Neural cell (in vitro differentiated cells): ENCODE results near the gene DIDO1.

Source experiments
- EP300 ChIP-seq: fragments of 450-650 bp; conservative IDR thresholded peaks from 2 replicates; pipeline ENCODE4 v1.6.1; 2014; ENCODE audit warnings: antibody characterized with exemption, mild to moderate bottlenecking, moderate library complexity; ENCODE audit not compliant: poor library complexity, severe bottlenecking
- EZH2 ChIP-seq: fragments of 200-600, 300-800 bp; shearing (Covaris generic), sonication (generic); IDR thresholded peaks from 2 replicates; pipeline ENCODE4 v1.6.1; 2014; ENCODE audit warnings: antibody characterized with exemption, low read length, borderline replicate concordance, mild to moderate bottlenecking; ENCODE audit not compliant: insufficient read depth, poor library complexity, severe bottlenecking
- POLR2AphosphoS5 ChIP-seq: IDR thresholded peaks from 2 replicates; pipeline ENCODE4 v1.6.1; 2012
- RAD21 ChIP-seq: fragments of 450-650 bp; conservative IDR thresholded peaks from 2 replicates; pipeline ENCODE4 v1.6.1; 2014; ENCODE audit warnings: antibody characterized with exemption, mild to moderate bottlenecking, moderate library complexity
- SMC3 ChIP-seq: fragments of 450-650 bp; conservative IDR thresholded peaks from 2 replicates; pipeline ENCODE4 v1.6.1; 2014; ENCODE audit warnings: antibody characterized with exemption, mild to moderate bottlenecking, moderate library complexity; ENCODE audit not compliant: poor library complexity
- TF ChIP-seq, protein P1 (sequence below): fragments of 450-650 bp; IDR thresholded peaks from 2 replicates; pipeline ENCODE4 v1.5.1; 2014; ENCODE audit warnings: antibody characterized with exemption, mild to moderate bottlenecking, moderate library complexity; ENCODE audit not compliant: poor library complexity, severe bottlenecking

- TF ChIP-seq POLR2AphosphoS5, result no peak
- TF ChIP-seq, protein P1, sequence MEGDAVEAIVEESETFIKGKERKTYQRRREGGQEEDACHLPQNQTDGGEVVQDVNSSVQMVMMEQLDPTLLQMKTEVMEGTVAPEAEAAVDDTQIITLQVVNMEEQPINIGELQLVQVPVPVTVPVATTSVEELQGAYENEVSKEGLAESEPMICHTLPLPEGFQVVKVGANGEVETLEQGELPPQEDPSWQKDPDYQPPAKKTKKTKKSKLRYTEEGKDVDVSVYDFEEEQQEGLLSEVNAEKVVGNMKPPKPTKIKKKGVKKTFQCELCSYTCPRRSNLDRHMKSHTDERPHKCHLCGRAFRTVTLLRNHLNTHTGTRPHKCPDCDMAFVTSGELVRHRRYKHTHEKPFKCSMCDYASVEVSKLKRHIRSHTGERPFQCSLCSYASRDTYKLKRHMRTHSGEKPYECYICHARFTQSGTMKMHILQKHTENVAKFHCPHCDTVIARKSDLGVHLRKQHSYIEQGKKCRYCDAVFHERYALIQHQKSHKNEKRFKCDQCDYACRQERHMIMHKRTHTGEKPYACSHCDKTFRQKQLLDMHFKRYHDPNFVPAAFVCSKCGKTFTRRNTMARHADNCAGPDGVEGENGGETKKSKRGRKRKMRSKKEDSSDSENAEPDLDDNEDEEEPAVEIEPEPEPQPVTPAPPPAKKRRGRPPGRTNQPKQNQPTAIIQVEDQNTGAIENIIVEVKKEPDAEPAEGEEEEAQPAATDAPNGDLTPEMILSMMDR, result no peak
- no peak for TF ChIP-seq RAD21
- TF ChIP-seq EZH2, result no peak
- no peak for TF ChIP-seq EP300
- TF ChIP-seq SMC3, result no peak
Observed at GRCh38 chr20:62967149-62967501, 40.8 kb upstream of the DIDO1 start.
